ENCODE measurements around the gene C1orf210.

GRCh38 chr1:43313771-43314170 is 28.4 kb upstream of the C1orf210 start:
- TF ChIP-seq CTCF (CRISPR knock-in tag; IDR thresholded peaks at IDR 0.05) = no peak
- TF ChIP-seq FOXO4 (CRISPR knock-in tag; conservative IDR thresholded peaks at IDR 0.05) = no peak
- TF ChIP-seq GABPB1 (CRISPR knock-in tag; IDR thresholded peaks at IDR 0.05) = no peak
- TF ChIP-seq AFF4 (CRISPR knock-in tag; IDR thresholded peaks at IDR 0.05) = no peak
- no peak for TF ChIP-seq TCF7L2 (IDR thresholded peaks at IDR 0.05; ENCODE audit: low read depth, low read length)
- no peak for TF ChIP-seq ATF2 (CRISPR knock-in tag; IDR thresholded peaks at IDR 0.05)
- TF ChIP-seq FOXO1 (CRISPR knock-in tag; IDR thresholded peaks at IDR 0.05) = peak; percentile 19; the same call in 1 of the 2 replicates
- no peak for TF ChIP-seq NR1H2 (CRISPR knock-in tag; IDR thresholded peaks at IDR 0.05; ENCODE audit: borderline replicate concordance, low read depth)
- no peak for TF ChIP-seq POLR2A (IDR thresholded peaks at IDR 0.05; ENCODE audit: insufficient read depth in 1 of 2, low read depth in 2 of 2, low read length in 2 of 2)
- no peak for TF ChIP-seq MXI1 (IDR thresholded peaks at IDR 0.05; ENCODE audit: borderline replicate concordance, low read depth, low read length)
- TF ChIP-seq HIC2 (CRISPR knock-in tag; IDR thresholded peaks at IDR 0.05; ENCODE audit: low read depth) = no peak
- no peak for TF ChIP-seq MATR3 (CRISPR knock-in tag; IDR thresholded peaks at IDR 0.05)
- peak; percentile 61; the same call in 1 of the 2 replicates for TF ChIP-seq HHEX (CRISPR knock-in tag; IDR thresholded peaks at IDR 0.05)
- TF ChIP-seq SRSF1 (optimal IDR thresholded peaks at IDR 0.05; ENCODE audit: low read depth, low read length) = no peak
